Measurements from ENCODE around the gene CES3. TPM values are rescaled to one million over a fixed set of nuclear protein-coding genes. Genes with fewer than 3 reads are reported as not detected.

CES3 gene
- total and polyA plus RNA-seq, 4 donors: 0.19 to 28.3 (median 12.5) TPM

DNA sequence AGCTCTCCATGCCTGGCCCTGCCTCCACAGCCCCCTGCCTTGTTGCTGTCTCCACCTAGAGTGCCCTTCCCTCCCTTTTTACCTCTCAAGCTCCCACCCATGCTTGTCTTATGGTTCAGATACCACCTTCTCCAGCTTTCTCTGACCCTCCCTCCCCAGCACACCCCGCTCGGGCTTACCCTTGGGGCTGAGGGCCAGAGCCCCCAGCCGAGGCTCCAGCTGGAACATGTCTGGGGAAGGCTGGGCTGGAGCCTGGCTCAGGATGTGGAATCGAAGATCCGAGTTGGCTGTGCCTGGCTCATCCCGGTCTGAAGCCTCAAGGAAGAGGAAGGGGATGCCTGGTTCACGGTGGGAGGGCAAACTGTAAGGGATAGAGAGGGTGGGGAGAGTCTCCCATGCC, 46.0 kb upstream of the CES3 start:
- WGBS: 79% methylated on average over 7 of the region's 7 CpGs
- no peak for DNase-seq (ENCODE audit: low spot score)
- Histone ChIP-seq H3K36me3 (ENCODE audit: control insufficient read depth in 4 of 4, insufficient read depth in 3 of 4, low read depth in 1 of 4, low read length in 3 of 4) (no peaks in the 10 kb centered on the region), H3K4me3 (ENCODE audit: low read depth in 1 of 3, low read length in 3 of 3) (no peak overlapping the region), H3K27me3 (ENCODE audit: control insufficient read depth in 4 of 4, insufficient read depth in 4 of 4, low read length in 3 of 4) (no peaks in the 10 kb centered on the region), H3K4me1 (ENCODE audit: control insufficient read depth in 4 of 4, insufficient read depth in 4 of 4, low read length in 3 of 4) (no peaks in the 10 kb centered on the region), H3K27ac (ENCODE audit: low read depth in 1 of 2, low read length in 2 of 2) (no peak overlapping the region), H3K9me3 (ENCODE audit: control insufficient read depth in 4 of 4, low read length in 3 of 4) (no peaks in the 10 kb centered on the region), H3K9ac (ENCODE audit: low read depth in 1 of 2, low read length in 2 of 2) (no peak overlapping the region)
- TF ChIP-seq JUND (IDR thresholded peaks at IDR 0.05): no peak
- TF ChIP-seq ATF3 (IDR thresholded peaks at IDR 0.05): no peak
- TF ChIP-seq TAF1 (conservative IDR thresholded peaks at IDR 0.05): no peak
- TF ChIP-seq HNF4A (conservative IDR thresholded peaks at IDR 0.05): no peak
- no peak for TF ChIP-seq SP1 (IDR thresholded peaks at IDR 0.05)
- TF ChIP-seq FOXA1 (IDR thresholded peaks at IDR 0.05): no peak
- TF ChIP-seq, protein P1, sequence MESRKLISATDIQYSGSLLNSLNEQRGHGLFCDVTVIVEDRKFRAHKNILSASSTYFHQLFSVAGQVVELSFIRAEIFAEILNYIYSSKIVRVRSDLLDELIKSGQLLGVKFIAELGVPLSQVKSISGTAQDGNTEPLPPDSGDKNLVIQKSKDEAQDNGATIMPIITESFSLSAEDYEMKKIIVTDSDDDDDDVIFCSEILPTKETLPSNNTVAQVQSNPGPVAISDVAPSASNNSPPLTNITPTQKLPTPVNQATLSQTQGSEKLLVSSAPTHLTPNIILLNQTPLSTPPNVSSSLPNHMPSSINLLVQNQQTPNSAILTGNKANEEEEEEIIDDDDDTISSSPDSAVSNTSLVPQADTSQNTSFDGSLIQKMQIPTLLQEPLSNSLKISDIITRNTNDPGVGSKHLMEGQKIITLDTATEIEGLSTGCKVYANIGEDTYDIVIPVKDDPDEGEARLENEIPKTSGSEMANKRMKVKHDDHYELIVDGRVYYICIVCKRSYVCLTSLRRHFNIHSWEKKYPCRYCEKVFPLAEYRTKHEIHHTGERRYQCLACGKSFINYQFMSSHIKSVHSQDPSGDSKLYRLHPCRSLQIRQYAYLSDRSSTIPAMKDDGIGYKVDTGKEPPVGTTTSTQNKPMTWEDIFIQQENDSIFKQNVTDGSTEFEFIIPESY (IDR thresholded peaks at IDR 0.05): no peak
- no peak for TF ChIP-seq CTCF (IDR thresholded peaks at IDR 0.05; ENCODE audit: low read depth, low read length, missing input control)
- TF ChIP-seq MAX (IDR thresholded peaks at IDR 0.05): no peak
- TF ChIP-seq RXRA (IDR thresholded peaks at IDR 0.05): no peak
- no peak for TF ChIP-seq YY1 (IDR thresholded peaks at IDR 0.05)
- TF ChIP-seq HNF4G (IDR thresholded peaks at IDR 0.05): no peak
- TF ChIP-seq RAD21 (IDR thresholded peaks at IDR 0.05): no peak
- no peak for TF ChIP-seq GABPA (IDR thresholded peaks at IDR 0.05 in 1 of 2, conservative IDR thresholded peaks at IDR 0.05 in 1 of 2)
- TF ChIP-seq FOXA2 (IDR thresholded peaks at IDR 0.05): no peak
- no peak for TF ChIP-seq EGR1 (IDR thresholded peaks at IDR 0.05; ENCODE audit: low read depth in 2 of 2)
- TF ChIP-seq NR2F2 (IDR thresholded peaks at IDR 0.05): no peak

DNA sequence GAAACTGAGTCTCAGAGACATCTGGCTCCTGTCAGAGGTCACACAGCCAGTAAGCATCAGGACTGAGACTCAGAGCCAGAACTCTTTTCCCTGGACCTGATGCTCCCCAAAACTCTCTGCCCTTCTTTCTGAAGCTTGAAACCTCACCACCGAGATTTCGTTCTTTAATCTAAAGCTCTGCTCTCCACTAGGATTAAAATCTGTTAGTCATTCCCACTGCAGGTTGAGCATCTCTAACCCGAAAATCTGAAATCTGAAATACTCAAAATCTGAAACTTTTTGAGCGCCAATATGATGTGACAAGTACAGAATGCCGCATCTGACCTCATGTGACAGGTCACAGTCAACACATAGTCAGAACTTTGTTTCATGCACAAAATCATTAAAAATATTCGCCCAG, 44.5 kb upstream of the CES3 start:
- Histone ChIP-seq H3K27ac (ENCODE audit: low read depth in 1 of 2, low read length in 2 of 2) (no peak overlapping the region), H3K4me1 (ENCODE audit: control insufficient read depth in 4 of 4, insufficient read depth in 4 of 4, low read length in 3 of 4) (no peaks in the 10 kb centered on the region), H3K4me3 (ENCODE audit: low read depth in 1 of 3, low read length in 3 of 3) (no peak overlapping the region), H3K27me3 (ENCODE audit: control insufficient read depth in 4 of 4, insufficient read depth in 4 of 4, low read length in 3 of 4) (no peaks in the 10 kb centered on the region), H3K9ac (ENCODE audit: low read depth in 1 of 2, low read length in 2 of 2) (no peak overlapping the region), H3K9me3 (ENCODE audit: control insufficient read depth in 4 of 4, low read length in 3 of 4) (no peaks in the 10 kb centered on the region), H3K36me3 (ENCODE audit: control insufficient read depth in 4 of 4, insufficient read depth in 3 of 4, low read depth in 1 of 4, low read length in 3 of 4) (no peaks in the 10 kb centered on the region)
- WGBS: 93% methylated on average over 6 of the region's 6 CpGs
- TF ChIP-seq HNF4G (IDR thresholded peaks at IDR 0.05): no peak
- TF ChIP-seq FOXA1 (IDR thresholded peaks at IDR 0.05): no peak
- no peak for TF ChIP-seq SP1 (IDR thresholded peaks at IDR 0.05)
- TF ChIP-seq JUND (IDR thresholded peaks at IDR 0.05): no peak
- DNase-seq (ENCODE audit: low spot score): no peak
